Adrenal gland (tissue), 5 donors: ENCODE results near the gene BOD1L2.

Experiments used
- CTCF ChIP-seq, 6 experiments: fragments of 450-650 bp in 4 of 6; fragments of 200-600 bp in 2 of 6; sonication (generic) in 1 of 6; IDR thresholded peaks; 1 replicate in 5 of 6; 2 replicates in 1 of 6; pipeline versions ENCODE4 v1.5.1 to v1.8.0; 2016 to 2021; ENCODE audit warnings: antibody characterized with exemption in 6 of 6, mild to moderate bottlenecking in 2 of 6, moderate library complexity in 1 of 6
- POLR2A ChIP-seq, 2 donors: fragments of 450-650 bp; IDR thresholded peaks; one replicate each; pipeline ENCODE4 v1.6.1; 2017; ENCODE audit warnings: antibody characterized with exemption in 2 of 2, mild to moderate bottlenecking in 2 of 2, moderate library complexity in 1 of 2
- donor health status: DM: no; HTN: no; CAD: no.

- TF ChIP-seq CTCF (IDR thresholded peaks at IDR 0.05) (no peak), POLR2A (IDR thresholded peaks at IDR 0.05) (no peak)
Measured at GRCh38 chr18:57110290-57110689, 36.6 kb upstream of the BOD1L2 start.
